ENCODE data around the gene CLCN6. TPM values are rescaled to one million over a fixed set of nuclear protein-coding genes. Genes with fewer than 3 reads are reported as not detected.
A peak's percentile ranks its signal among the peaks of the same experiment; 100 is the strongest.

CLCN6 gene
- total RNA-seq, 1 experiment from 2014 or later, result 6.2 TPM

DNA sequence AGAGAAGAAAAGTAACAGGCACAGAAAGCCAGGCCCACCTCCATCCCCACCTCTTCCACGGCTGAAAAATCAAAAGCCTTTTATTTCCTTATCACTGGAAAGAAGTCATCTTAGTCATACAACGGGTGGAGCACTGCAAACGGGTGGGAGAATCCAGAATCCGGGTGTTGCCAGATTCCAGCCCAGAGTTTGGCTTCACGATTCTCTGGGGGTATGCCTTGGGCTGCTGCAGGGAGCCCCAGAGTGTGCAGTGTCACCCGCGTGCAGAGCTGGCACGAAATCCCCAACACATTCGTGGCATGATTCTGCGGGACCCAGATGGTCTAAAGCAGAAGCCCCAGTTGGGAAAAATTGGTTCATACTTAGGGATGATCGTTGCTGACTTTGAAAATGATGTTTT is 44.2 kb downstream of the CLCN6 start:
- DNase-seq (ENCODE audit: low read depth), result no peak

- no peak for DNase-seq (ENCODE audit: low read depth)
Observed at GRCh38 chr1:11851180-11851579, 45.2 kb downstream of the CLCN6 start.

DNA sequence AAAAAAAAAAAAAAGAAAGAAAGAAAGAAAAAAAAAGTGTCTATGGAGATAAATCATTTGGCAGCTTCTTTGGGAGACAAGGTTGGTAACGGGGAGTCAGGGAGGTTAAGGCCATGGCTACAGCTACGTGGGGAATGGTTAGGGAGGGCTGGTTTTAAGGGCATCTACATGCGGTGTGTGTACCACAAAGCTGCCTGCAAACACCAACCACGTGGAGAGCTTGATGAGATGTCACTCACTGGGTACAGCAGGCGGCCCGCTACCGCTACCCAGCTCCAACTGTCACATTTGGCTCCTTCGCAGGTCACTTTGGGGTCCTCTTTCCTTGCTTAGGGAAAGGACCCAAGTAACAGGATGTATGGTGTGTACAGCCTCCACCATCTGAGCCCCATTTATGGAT is 48.5 kb downstream of the CLCN6 start:
- DNase-seq (ENCODE audit: low read depth), result no peak

GRCh38 chr1:11855430-11855829 is 49.4 kb downstream of the CLCN6 start:
- no peak for DNase-seq (ENCODE audit: low read depth)

- no peak for DNase-seq (ENCODE audit: low read depth)
Observed at GRCh38 chr1:11856698-11857097, 50.7 kb downstream of the CLCN6 start.

GRCh38 chr1:11857164-11857851 is 51.3 kb downstream of the CLCN6 start:
- DNase-seq (ENCODE audit: low read depth), result no peak

DNA sequence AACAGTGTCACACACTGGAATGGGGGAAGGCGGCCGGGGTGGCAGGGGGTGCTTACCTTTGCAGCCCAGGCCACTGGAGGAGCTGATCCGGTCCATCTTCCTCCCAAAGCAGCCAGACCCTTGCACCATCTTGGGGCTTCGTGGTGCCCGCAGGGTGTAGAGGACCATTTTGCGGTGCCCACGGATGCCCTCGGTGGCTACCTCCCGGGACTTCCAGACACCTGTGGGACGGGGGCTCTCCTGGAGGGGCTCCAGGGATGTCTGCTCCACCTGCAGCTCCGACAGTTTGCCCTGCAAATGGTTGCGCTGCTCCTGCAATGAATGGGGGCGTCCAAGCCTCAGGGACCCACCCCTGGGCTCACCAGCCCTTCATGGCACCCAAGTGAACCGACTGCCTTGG is 52.2 kb downstream of the CLCN6 start:
- DNase-seq (ENCODE audit: low read depth), result no peak

DNA sequence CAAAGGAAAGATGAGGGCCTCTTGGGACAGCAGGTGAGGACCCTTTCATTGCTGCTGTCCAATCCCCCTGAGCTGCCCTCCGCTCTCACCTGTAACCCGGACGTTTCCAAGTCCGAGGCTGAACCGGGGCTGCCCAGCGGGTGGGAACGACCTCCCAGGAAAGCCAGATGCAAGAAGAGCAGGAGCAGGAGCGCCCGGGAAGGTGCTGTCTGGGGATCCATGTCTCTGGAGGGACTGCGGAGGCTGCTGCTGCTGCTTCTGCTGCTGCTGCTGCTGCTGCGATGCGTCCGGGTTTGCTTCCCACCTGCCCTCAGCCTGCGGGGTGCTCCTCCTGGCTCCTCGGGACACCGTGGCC is 52.6 kb downstream of the CLCN6 start, which contains the start of gene NPPB:
TSS of gene NPPB (minus strand) at position 333 of the 355 bp plus-strand sequence. CDS start at position 221, 112 bp downstream.
- no peak for DNase-seq (ENCODE audit: low read depth)

GRCh38 chr1:11858968-11859871 is 53.2 kb downstream of the CLCN6 start:
- DNase-seq (ENCODE audit: low read depth), result peak; percentile 47

GRCh38 chr1:11860083-11860482 is 54.1 kb downstream of the CLCN6 start:
- no peak for DNase-seq (ENCODE audit: low read depth)

- no peak for DNase-seq (ENCODE audit: low read depth)
Observed at GRCh38 chr1:11860587-11860986, 54.6 kb downstream of the CLCN6 start.

DNA sequence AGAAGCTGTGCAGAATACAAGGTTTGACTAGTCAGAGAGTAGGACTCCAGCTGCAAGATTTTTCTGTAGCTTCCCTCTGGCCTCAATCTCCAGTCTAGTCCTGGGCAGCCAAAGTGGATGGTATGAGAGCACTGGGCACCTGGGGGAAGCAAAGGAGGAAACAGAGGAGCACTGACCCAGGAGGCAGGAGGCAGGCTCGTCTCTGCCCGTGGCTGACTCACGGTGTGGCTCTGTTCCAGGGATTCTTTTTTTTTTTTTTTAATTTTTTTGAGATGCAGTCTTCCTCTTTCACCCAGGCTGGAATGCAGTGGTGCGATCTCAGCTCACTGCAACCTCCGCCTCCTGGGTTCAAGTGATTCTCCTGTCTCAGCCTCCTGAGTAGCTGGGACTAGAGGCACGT is 56.9 kb downstream of the CLCN6 start:
- DNase-seq (ENCODE audit: low read depth), result peak; percentile 29

DNA sequence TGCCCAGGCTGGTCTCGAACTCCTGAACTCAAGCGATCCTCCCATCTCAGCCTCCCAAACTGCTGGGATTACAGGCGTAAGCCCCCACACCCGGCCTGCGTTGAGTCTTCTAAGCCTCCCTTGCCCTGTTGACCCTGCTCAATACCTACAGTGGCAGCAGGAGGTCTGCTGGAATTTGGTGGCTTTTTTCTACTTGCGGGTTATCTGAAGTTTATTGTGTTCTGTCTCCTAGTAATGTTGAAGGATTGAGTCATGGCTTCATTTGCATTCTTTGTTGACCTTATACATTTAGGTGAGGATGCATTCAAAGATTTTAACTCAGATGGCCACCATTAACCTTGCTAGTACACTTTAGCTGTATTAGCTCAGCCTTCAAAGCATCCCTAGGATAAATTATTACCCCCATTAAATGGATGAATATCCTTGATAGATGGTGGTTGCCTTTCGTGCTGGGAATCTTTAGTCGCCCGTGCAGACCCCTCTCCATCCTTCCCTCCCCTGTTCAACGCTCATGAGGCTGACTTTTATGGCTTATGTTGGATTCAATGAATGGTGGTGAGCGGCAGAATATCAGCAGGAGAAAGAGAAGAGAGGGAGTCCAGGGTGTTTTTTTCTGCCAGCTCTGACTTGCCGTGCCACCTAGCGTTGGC is 62.5 kb downstream of the CLCN6 start:
- no peak for DNase-seq (ENCODE audit: low read depth)

DNA sequence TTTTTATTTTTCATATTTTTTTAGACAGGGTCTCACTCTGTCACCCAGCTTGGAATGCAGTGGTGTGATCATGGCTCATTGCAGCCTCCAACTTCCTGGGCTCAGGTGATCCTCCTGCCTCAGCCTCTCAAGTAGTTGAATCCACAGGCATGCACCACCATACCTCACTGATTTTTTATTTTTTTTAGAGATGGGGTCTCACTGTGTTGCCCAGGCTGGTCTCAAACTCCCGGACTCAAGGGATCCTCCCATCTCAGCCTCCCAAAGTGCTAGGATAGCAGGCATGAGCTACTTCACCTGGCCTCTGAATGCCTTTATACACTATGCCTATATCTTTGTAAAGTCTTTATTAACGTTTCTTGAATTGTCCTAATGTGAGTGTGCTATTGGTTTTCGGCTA is 63.1 kb downstream of the CLCN6 start:
- no peak for DNase-seq (ENCODE audit: low read depth)

GRCh38 chr1:11869650-11870207 is 63.7 kb downstream of the CLCN6 start:
- DNase-seq (ENCODE audit: low read depth), result no peak

DNA sequence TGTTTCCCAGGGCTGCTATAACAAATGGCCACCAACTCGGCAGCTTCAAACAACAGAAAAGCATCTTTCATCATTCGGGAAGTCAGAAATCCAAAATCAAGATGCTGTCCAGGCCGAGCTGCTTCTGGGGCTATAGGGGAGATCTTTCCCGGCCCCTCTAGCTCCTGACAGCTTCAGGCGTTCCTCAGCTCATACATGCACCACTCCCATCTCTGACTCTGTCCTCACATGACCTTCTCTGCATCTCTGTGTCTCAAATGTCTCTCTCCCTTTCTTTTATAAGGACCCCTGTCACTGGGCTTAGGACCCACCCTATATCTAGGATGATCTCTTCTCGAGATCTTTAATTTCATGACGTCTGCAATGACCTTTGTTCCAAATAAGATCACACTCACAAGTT is 66.6 kb downstream of the CLCN6 start:
- DNase-seq (ENCODE audit: low read depth), result no peak

DNA sequence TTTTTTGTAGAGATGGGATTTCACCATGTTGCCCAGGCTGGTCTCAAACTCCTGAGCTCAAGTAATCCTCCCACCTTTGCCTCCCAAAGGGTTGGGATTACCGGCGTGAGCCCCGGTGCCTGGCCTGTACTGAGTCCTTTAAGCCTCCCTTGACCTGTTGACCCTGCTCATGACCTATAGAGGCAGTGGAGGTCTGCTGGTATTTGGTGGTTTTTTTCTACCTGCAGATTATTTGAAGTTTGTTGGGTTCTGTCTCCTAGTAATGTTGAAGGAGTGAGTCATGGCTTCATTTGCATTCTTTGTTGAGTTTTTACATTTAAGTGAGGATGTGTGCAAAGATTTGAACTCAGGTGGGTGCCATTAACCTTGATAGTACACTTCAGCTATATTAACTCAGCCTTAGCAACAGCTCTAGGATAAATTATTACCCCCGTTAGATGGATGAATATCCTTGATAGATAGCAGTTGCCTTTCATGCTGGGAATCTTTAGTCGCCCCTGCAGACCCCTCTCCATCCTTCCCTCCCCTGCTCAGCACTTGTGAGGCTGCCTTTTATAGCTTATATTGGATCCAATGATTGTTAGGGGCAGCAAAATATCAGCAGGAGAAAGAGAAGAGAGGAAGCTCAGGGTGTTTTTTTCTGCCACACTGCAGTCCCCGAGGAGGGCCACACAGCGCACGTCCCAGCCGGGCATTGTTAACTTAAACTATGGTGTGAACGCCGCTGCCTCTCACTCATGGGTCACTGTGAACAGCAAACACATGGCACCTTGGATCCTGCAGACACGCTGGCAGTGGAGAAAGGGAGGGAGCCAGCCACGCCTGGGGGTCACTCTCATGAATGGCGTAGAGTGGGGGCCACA is 67.6 kb downstream of the CLCN6 start:
- DNase-seq (ENCODE audit: low read depth), result no peak

DNA sequence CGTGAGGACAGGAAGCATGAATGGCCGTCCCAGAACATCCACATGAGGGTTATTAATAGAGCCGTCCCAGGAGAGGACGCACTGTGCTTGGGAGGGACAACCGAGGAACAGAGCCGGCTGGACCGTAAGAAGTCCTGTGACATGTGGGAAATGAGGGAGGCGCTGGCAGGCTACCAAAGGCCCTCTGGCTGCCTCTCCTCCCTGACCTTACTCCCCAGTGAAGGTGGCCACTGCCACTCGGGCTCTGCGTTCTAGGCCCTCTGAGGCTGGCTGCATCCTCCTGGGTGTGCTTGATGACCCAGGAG is 68.2 kb downstream of the CLCN6 start:
- peak; percentile 22 for DNase-seq (ENCODE audit: low read depth)

DNA sequence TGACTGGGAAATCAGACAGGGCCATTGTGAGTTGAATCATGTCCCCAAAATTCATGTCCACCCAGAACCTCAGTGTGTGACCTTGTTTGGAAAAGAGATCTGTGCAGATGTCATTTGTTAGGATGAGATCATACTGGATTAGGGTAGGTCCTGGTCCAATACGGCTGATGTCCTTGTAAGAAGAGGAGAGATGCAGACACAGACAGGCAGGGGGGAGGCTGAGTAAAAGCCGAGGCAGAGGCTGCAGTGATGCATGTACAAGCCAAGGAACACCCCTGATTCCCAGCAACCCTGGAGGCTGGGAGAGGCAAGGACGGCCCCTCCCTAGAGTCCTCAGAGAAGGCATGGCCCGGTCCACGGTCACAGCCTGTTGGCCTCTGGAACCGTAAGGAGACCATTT is 68.6 kb downstream of the CLCN6 start:
- DNase-seq (ENCODE audit: low read depth), result no peak

DNA sequence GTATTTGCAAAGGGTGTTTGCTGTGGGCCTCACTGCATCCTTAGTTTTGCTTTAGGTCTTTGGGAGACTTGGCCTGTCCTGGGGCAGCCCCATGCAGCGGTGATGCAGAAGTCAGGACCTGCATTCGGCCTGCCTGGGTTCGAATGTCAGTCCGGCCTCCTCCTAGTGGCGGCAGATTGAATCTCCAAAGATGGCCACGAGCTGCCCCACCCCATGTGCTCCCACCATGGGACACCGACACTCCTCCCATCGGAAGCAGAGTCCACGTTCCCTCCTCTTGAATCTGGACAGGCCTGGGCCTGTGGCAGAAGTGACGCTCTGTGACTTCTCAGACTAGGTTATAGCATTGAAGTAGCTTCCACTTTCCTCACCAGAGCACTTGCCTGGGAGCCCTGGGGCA is 69.1 kb downstream of the CLCN6 start:
- no peak for DNase-seq (ENCODE audit: low read depth)

DNA sequence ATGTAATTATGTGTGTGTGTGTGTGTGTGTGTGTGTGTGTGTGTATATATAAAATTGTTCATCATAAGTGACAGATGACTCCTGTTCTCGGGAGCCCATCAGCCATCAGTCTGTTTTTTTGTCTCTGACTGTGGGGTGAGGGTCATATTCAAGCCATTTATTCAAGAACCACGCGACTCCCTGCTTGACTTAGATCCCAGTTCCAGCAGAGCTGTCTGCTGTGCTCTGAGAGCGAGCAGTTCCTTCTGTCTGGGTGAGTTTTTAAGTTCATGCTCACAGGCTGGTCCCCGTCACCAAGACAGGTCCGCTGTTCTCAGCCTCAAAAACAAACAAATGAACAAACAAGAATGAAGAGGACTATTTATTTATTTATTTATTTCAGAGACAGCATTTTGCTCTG is 71.1 kb downstream of the CLCN6 start:
- DNase-seq (ENCODE audit: low read depth), result no peak

Measured in RPMI7951 (cell line).